HG02852 (cell line): ENCODE data around the gene LONP1.
"Not testable (repeated sequence)": the region's sequence is repeated elsewhere in the genome, so short reads cannot be mapped to it uniquely, and the experiment has no call there.

Experiments
- ATAC-seq: cut with Tn5 transposase; IDR thresholded peaks from one replicate; pipeline ENCODE4 v1.9.1; 2021; ENCODE audit warnings: mild to moderate bottlenecking, moderate library complexity; ENCODE audit not compliant: unreplicated experiment

The LONP1 gene

GRCh38 chr19:5694167-5694955, 25.6 kb downstream of the LONP1 start:
- no peak for ATAC-seq

DNA sequence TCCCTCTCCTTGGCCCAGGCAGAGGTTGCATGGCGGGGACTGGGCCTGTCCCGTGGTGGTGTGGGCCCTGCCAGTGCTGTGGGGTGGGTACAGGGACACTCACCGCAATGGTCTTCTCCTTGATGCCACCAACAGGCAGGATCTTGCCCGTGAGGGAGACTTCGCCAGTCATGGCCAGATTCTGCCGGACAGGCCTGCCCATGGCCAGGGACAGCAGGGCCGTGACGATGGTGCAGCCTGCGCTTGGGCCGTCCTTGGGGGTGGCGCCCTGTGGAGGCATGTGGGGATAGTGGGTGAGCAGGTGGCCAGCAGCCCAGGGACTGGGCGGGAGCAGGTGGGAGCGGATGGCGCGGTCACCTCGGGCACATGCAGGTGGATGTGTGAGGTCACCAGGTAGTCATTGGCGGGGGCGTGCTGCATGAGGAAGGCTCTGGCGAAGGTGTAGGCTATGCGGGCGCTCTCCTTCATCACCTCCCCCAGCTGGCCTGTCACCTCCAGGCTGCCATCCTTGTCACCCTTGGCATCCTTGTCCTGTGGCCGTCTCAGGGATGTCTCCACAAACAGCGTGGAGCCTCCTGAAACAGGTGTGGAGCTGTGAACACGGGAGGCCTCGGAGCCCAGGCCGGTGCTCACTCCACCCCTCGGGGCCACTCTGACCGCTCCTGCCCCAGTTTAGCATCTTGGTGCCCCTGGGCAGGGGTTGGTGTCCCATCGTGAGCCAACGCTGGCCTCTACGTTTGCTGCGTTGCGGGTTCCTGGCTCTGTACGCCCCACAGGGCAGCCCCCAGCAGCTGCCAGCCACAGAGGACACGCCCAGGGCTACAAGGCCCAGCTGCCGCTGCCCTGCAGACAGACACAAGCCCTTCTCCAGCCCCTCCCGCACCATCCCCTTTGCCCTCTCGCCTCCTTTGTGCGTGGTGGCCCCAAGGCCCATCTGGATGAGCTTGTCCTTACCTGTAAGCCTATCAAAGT, 26.5 kb downstream of the LONP1 start:
- no peak for ATAC-seq

GRCh38 chr19:5692723-5693194, 27.2 kb downstream of the LONP1 start:
- no peak for ATAC-seq

DNA sequence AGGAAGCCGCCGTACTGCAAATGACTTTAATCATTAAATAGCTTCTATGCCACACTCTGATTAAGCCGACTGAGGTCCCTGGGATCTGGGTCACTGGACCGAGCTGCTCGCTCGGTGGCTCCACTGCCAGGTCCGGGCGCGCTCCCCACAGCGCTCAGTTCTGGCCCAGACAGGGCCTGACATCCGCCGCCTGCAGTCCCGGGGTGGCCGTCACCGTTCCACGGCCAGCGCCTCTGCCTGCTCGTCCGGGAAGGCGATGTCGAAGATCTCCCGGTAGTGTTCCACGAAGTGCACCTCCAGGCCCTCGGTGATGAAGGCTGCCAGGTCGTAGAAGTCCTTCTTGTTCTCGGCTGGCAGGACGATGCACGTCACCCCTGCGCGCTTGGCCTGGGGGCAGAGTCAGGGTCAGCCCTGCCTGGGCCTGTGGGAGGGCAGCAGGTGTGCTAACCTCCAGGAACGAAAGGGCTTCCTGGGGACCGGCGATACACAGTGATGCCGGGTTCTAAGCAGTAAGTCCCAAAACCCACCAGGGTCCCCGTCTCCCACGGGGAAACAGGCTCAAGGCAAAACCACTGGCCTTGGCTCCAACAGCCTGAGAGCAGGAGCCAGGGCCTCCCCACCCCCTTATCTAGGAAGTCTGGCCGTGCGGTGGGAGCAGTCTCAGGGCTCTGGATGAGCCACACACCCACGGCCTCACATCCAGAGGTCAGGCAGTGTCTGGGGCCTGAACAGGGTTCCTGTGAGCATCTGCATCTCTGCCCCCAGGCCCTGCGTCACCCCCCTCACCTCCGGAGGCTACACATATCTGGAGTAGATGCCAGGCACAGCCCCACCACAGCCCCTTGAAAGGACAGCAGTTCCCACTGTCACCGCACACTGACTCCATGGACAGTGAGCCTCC, 27.9 kb downstream of the LONP1 start:
- ATAC-seq: no peak

GRCh38 chr19:5690955-5691821, 28.8 kb downstream of the LONP1 start:
- no peak for ATAC-seq

DNA sequence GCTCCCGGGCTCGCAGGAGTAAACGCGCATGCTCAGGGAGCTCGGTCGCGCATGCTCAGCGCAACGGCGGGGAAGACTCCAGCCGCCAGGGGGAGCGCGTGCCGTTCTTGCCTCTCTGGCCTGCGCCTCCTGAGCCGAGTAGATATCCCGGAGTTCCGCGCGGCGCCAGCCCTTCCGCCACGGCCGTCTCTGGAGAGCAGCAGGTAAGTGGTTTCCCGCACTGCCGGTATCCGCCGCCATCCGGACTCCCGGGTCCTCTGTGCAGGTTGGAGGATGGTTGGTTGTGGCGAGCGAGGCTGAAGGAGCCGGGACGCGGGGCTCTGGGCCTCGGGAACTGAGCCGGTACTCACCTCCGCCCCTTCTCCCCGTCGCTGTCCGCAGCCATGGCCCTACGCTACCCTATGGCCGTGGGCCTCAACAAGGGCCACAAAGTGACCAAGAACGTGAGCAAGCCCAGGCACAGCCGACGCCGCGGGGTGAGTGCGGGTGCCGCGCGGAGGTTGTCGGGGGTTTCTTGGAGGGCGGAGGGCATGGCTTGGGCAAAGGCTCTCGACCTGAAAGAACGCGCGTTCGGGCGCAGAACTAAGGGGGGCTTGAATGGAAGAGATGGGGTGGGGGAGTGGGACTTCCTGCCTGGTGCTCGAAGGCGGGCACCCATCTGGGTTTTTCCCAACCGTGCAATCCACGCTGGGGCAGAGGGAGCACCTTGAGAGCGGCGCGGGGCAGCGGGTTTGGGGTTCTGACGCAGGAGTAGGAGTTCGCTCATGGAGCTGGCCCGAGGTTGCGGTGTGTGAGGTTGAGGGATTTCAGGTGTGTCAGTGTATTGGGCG, 29.6 kb downstream of the LONP1 start, which contains the start of gene RPL36:
Gene RPL36, plus strand, starts transcription at position 171 of the 830 bp plus-strand sequence. Its CDS starts 213 bp downstream, at position 384.
- no peak for ATAC-seq

GRCh38 chr19:5688262-5688881, 31.6 kb downstream of the LONP1 start:
- ATAC-seq: not testable (repeated sequence)

DNA sequence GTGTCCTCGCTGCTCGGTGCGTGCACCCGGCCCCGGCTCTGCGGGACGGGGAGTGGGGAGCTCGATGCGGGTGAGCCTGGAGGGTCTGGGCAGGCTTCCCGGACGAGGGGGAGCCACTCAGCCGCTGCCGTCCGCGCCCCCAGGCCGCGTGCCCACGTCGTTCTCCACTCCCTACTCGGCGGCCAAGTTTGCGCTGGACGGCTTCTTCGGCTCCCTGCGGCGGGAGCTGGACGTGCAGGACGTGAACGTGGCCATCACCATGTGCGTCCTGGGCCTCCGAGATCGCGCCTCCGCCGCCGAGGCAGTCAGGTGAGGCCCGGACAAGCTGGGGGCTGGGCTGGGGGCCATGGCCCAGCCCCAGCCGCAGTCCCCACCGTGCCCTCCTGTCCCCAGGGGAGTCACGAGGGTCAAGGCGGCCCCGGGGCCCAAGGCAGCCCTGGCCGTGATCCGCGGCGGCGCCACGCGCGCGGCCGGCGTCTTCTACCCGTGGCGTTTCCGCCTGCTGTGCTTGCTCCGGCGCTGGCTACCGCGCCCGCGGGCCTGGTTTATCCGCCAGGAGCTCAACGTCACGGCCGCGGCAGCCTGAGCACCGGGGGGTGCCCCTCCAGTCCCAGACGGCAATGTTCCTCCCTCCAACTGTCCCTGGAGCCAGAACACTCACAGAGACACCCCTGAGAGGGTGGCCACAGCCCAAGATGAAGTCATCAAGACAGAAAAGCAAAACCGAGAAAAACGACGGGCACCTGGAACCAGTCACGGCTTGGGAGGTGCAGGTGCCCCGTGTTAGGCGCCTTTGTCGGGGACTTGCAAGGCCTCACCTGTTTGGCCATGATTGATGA, 32.4 kb downstream of the LONP1 start:
- ATAC-seq: no peak

- peak; percentile 54 for ATAC-seq
These were observed 33.1 kb downstream of the LONP1 start for GRCh38 chr19:5686647-5687359.

DNA sequence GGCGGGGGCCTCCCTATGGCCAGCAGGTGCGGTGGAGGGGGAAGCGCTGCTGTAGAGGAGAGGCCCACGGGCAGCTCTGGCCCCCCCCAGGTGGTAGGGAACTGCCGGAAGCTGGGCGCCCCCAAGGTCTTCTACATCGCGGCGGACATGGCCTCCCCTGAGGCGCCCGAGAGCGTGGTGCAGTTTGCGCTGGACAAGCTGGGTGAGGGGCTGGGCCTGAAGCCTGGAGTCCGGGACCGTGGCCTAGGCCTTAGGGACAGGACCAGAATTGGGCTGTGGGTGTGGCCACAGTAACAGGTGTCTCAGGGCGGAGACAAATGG, 33.7 kb downstream of the LONP1 start:
- ATAC-seq: no peak

DNA sequence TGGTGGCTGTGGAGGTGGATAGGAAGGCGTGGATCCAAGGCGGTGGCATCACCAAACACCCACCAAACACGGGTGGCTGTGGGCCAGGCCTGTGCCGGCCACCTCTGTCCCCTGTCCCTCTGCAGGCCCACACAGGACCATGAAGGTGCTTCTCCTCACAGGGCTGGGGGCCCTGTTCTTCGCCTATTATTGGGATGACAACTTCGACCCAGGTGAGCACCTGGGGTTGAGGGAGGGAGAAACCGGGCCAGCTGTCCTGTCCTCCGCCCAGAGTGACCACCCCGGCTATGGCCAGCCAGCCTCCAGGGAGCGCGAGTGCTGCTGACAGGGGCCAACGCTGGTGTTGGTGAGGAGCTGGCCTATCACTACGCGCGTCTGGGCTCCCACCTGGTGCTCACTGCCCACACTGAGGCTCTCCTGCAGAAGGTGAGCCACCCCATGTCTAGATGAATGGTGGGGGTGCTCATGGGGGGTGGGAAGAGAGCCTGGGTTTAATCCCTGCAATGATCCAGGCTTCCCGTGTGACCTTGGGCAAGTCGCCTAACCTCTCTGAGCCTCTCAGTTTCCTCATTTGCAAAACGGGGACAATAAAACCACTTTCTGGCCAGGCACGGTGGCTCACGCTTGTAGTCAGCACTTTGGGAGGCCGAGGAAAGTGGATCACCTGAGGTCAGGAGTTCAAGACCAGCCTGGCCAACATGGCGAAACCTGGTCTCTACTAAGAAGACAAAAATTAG, 35.1 kb downstream of the LONP1 start:
- ATAC-seq: no peak

- no peak for ATAC-seq
These were observed 36.6 kb downstream of the LONP1 start for GRCh38 chr19:5683177-5683886.

- no peak for ATAC-seq
These were observed 37.9 kb downstream of the LONP1 start for GRCh38 chr19:5682107-5682482.

DNA sequence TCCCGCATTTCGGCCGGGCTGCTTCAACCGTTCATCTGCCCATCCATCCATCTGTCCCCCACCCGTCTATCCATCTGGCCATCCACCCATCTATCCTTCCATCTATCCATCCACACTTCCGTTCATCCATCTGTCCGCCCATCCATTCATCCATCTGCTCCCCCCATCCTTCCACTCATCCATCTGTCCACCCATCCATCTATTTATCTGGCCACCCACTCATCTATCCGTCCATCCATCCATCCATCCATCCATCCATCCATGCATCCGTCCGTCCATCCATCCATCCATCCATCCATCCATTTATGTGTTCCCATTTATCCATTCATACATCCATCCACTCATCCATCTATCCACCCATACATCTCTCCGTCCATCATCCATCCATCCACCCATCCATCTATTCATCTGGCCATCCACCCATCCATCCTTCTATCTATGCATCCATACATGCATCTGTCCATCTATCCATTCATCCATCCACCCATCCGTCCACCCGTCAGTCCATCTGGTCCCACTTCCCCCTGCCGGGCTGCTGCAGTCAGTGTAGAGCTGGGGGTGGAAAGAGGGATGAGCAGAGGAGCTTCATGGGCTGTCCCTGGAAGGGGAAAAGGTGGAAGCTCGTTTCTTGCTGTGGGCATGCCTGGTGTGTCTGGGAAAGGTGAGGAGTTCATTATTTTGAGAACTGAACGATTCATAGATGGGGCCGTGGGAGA, 38.4 kb downstream of the LONP1 start:
- no peak for ATAC-seq
